Activated naive CD4-positive, alpha-beta T cell treated with anti-CD3 and anti-CD28 coated beads for 36 hours (primary cell): ENCODE data around the gene GNAI3. TPM values are rescaled to one million over a fixed set of nuclear protein-coding genes. Genes with fewer than 3 reads are reported as not detected.
"Not testable (repeated sequence)": the region's sequence is repeated elsewhere in the genome, so short reads cannot be mapped to it uniquely, and the experiment has no call there.

Source experiments
- CTCF ChIA-PET: fragments of 350-600 bp; sonication (Branson Sonifier 250); formaldehyde crosslinking; loops from one replicate; lab custom pipeline; 2021; ENCODE audit warnings: antibody characterized with exemption; lab: Charles Lee
- DNase-seq: peaks from one replicate; pipeline ENCODE4 v3.0.0-alpha.2; 2020
- H3K27ac Mint-ChIP-seq: one replicate; pipeline ENCODE4 v1.8.0; 2021; ENCODE audit warnings: mild to moderate bottlenecking, mixed read lengths
- H3K27me3 Mint-ChIP-seq: one replicate; pipeline ENCODE4 v1.8.0; 2021; ENCODE audit warnings: low read depth, mixed read lengths
- H3K36me3 Mint-ChIP-seq: one replicate; pipeline ENCODE4 v1.8.0; 2021; ENCODE audit warnings: low read depth, mixed read lengths
- H3K4me1 Mint-ChIP-seq: one replicate; pipeline ENCODE4 v1.8.0; 2021; ENCODE audit warnings: low read depth, mixed read lengths
- H3K4me3 Mint-ChIP-seq: one replicate; pipeline ENCODE4 v1.8.0; 2021; ENCODE audit warnings: mild to moderate bottlenecking, moderate library complexity, mixed read lengths
- H3K9me3 Mint-ChIP-seq: one replicate; pipeline ENCODE4 v1.8.0; 2021; ENCODE audit warnings: mixed read lengths
- intact Hi-C: fragments of 100-400 bp; cut with micrococcal nuclease; formaldehyde crosslinking; loops from one replicate; pipeline ENCODE4 v1.15.1; 2023
- total RNA-seq, 2 experiments: library from RNA; stranded (reverse); gene quantifications; one replicate each; pipeline ENCODE4 v1.2.3, GENCODE V29; 2021

The GNAI3 gene
- total RNA-seq, 2 experiments from 2014 or later: 8.0 to 8.5 TPM

DNA sequence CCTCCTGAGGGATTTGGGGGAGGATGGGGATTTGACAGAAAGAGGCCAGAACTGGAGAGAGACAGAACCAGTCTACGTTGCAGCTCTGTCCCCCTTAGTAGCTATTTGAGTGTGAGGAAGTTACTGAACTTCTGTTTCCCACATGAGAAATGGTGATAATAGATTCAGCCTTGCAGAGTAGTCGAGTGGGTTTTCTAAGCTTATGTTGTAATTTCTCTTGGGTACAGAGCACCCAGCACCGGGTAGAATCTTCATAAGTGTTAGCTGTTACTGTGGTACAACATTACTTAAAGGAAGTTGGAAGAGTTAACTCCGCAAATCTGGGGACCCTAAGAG, 112.2 kb downstream of the GNAI3 start:
- H3K27ac Mint-ChIP-seq, H3K4me3 Mint-ChIP-seq, H3K9me3 Mint-ChIP-seq, H3K36me3 Mint-ChIP-seq, H3K27me3 Mint-ChIP-seq, H3K4me1 Mint-ChIP-seq, intact Hi-C loops, DNase-seq: not testable (repeated sequence)
- CTCF ChIA-PET: interaction anchor here (3.6 kb wide), 1 partner anchor 21 kb away, joined by 20 read pairs; no protein-coding TSS in a partner anchor

DNA sequence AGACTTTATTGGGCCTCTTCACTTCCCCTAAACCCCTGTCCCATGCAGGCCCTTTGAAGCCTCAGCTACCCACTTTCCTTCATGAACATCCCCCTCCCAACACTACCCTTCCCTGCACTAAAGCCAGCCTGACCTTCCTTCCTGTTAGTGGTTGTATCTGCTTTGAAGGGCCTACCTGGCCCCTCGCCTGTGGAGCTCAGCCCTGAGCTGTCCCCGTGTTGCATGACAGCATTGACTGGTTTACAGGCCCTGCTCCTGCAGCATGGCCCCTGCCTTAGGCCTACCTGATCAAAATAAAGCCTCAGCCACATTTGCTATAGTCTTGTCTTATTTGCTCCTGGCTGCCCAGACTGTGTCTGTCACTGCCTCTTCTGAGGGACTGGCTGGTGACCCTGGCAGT, 113.0 kb downstream of the GNAI3 start:
- no peaks in the 10 kb centered on the region for H3K27me3 Mint-ChIP-seq
- no peaks in the 10 kb centered on the region for H3K9me3 Mint-ChIP-seq
- H3K4me1 Mint-ChIP-seq: peaks cover 3% of the 10 kb centered on the region
- H3K4me3 Mint-ChIP-seq: no peak overlapping the region
- no peak for DNase-seq
- no peak overlapping the region for H3K27ac Mint-ChIP-seq
- no peaks in the 10 kb centered on the region for H3K36me3 Mint-ChIP-seq
- CTCF ChIA-PET: interaction anchor here (1.3 to 3.6 kb wide), 2 partner anchors 10 to 22 kb away, joined by 3 to 20 read pairs; no protein-coding TSS in a partner anchor
- intact Hi-C loops: no loop called here

- peaks cover 15% of the 10 kb centered on the region for H3K4me1 Mint-ChIP-seq
- no peaks in the 10 kb centered on the region for H3K9me3 Mint-ChIP-seq
- intact Hi-C loops: no loop called here
- CTCF ChIA-PET: no interaction called here
- no peak overlapping the region for H3K4me3 Mint-ChIP-seq
- no peak overlapping the region for H3K27ac Mint-ChIP-seq
- no peak for DNase-seq
- no peaks in the 10 kb centered on the region for H3K36me3 Mint-ChIP-seq
- H3K27me3 Mint-ChIP-seq: no peaks in the 10 kb centered on the region
Measured at GRCh38 chr1:109664671-109665070, 116.3 kb downstream of the GNAI3 start.

DNA sequence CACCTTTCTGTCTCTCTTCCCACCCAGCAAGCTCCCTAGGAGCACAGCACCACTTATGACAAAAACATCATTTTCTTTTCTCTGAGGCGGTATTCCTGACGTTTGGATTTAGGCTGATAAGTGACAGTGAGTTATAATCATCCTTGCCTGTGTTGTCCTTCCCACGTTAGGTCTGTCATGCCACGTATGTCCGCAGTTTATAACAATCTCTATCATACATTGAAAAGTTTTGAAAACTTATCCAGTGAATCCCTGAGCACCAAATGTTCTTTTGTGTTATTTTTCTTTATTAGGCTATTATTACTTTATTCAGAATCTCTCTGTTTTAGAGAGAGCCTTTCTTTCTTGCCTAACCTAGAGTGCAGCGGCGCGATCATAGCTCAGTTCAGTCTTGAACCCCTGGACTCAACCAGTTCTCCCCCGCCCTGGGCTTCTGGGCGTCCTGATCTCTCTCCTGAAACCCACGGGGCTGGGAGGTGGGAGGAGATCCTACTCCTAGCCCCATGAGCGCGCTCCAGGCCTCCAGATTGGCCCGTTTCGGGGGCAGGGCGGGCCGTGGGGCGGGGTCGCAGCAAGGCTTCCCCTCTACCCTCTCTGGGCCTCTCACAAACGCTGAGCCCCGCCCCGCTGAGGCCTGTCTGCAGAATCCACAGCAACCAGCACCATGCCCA, 119.2 kb downstream of the GNAI3 start, which contains the start of gene GSTM2:
Gene GSTM2 (plus strand): TSS at position 606 of the 671 bp plus-strand sequence. CDS start 59 bp downstream, at position 665.
- Mint-ChIP-seq H3K4me1 (peaks cover 17% of the 10 kb centered on the region), H3K4me3 (peak within 1 kb of the TSS; percentile 68), H3K27ac (no peak within 1 kb of the TSS), H3K9me3 (no peaks in the 10 kb centered on the region), H3K36me3 (no peaks in the 10 kb centered on the region), H3K27me3 (no peaks in the 10 kb centered on the region)
- intact Hi-C loops: no loop called here
- DNase-seq: peak; percentile 92
- CTCF ChIA-PET: interaction anchor here (1.0 to 1.3 kb wide), 2 partner anchors 12 to 27 kb away, joined by 3 read pairs; partner anchors contain the start of gene GSTM4

Other genes with a start within 250 kb of the GNAI3 start
- not detected for gene MYBPHL, start 241.6 kb upstream of the GNAI3 start, total RNA-seq
- gene SORT1, start 150.7 kb upstream of the GNAI3 start, total RNA-seq: under 1 TPM; 0.32 to 0.33 TPM
- gene PSMA5, start 122.2 kb upstream of the GNAI3 start, total RNA-seq: 100 to 1,000 TPM; 181 to 202 TPM
- under 1 TPM in 1 of 2 experiments, not detected in 1; 0.05 TPM for gene SYPL2, start 82.1 kb upstream of the GNAI3 start, total RNA-seq
- gene ATXN7L2, start 64.7 kb upstream of the GNAI3 start, total RNA-seq: 10 to 100 TPM; 15.2 to 16.4 TPM
- 1 to 10 TPM; 6.6 to 8.5 TPM for gene CYB561D1, start 54.5 kb upstream of the GNAI3 start, total RNA-seq
- gene AMIGO1, start 38.9 kb upstream of the GNAI3 start, total RNA-seq: 1 to 10 TPM; 1.5 to 1.7 TPM
- under 1 TPM in 1 of 2 experiments, not detected in 1; 0.31 TPM for gene GPR61, start 8.7 kb upstream of the GNAI3 start, total RNA-seq
- gene GNAT2, start 71.0 kb downstream of the GNAI3 start, total RNA-seq: under 1 TPM; 0.22 to 0.50 TPM
- 10 to 100 TPM; 41.3 to 56.9 TPM for gene AMPD2, start 71.2 kb downstream of the GNAI3 start, total RNA-seq
- gene GSTM4, start 107.5 kb downstream of the GNAI3 start, total RNA-seq: 1 to 10 TPM; 8.8 to 9.9 TPM
- 10 to 100 TPM; 14.2 to 14.3 TPM for gene GSTM2, start 119.4 kb downstream of the GNAI3 start, total RNA-seq
- not detected for gene GSTM1, start 139.2 kb downstream of the GNAI3 start, total RNA-seq
- gene GSTM5, start 163.6 kb downstream of the GNAI3 start, total RNA-seq: not detected
- gene GSTM3, start 192.4 kb downstream of the GNAI3 start, total RNA-seq: 1 to 10 TPM; 4.7 to 4.8 TPM
- gene EPS8L3, start 215.3 kb downstream of the GNAI3 start, total RNA-seq: not detected